Measurements from ENCODE around the gene C5orf24. TPM values are rescaled to one million over a fixed set of nuclear protein-coding genes. Genes with fewer than 3 reads are reported as not detected.
A peak's percentile ranks its signal among the peaks of the same experiment; 100 is the strongest.

C5orf24 gene
- total RNA-seq, 1 donor from 2014 or later = 44.9 TPM

- no peak for DNase-seq
- Histone ChIP-seq H3K27ac (no peak overlapping the region), H3K9me3 (no peaks in the 10 kb centered on the region), H3K36me3 (peaks cover 60% of the 10 kb centered on the region), H3K27me3 (no peaks in the 10 kb centered on the region), H3K4me3 (no peak overlapping the region), H3K4me1 (no peaks in the 10 kb centered on the region)
- no peak for ATAC-seq
- intact Hi-C loops (cut with DNase I) = no loop called here
- TF ChIP-seq, protein P1, sequence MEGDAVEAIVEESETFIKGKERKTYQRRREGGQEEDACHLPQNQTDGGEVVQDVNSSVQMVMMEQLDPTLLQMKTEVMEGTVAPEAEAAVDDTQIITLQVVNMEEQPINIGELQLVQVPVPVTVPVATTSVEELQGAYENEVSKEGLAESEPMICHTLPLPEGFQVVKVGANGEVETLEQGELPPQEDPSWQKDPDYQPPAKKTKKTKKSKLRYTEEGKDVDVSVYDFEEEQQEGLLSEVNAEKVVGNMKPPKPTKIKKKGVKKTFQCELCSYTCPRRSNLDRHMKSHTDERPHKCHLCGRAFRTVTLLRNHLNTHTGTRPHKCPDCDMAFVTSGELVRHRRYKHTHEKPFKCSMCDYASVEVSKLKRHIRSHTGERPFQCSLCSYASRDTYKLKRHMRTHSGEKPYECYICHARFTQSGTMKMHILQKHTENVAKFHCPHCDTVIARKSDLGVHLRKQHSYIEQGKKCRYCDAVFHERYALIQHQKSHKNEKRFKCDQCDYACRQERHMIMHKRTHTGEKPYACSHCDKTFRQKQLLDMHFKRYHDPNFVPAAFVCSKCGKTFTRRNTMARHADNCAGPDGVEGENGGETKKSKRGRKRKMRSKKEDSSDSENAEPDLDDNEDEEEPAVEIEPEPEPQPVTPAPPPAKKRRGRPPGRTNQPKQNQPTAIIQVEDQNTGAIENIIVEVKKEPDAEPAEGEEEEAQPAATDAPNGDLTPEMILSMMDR (IDR thresholded peaks at IDR 0.05) = no peak
These were observed 46.5 kb downstream of the C5orf24 start for GRCh38 chr5:134892282-134892681.

DNA sequence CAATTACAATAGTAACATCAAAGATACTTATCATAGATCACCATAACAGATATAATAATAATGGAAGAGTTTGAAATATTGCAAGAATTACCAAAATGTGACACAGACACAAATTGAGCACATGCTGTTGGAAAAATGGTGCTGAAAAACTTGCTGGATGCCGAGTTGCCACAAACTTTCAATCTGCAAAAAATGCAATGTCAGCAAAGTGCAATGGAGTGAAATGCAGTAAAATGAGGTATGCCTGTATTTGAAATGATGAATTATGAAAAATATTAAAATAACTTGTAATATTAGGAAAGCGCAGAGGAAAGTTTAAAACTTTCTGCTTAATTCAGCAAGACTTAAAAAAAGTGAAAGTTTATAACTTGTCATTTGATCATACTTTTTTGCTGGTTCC lies 47.2 kb downstream of the C5orf24 start:
- intact Hi-C loops (cut with DNase I) = no loop called here
- Histone ChIP-seq H3K36me3 (peaks cover 59% of the 10 kb centered on the region), H3K27me3 (no peaks in the 10 kb centered on the region), H3K4me1 (no peaks in the 10 kb centered on the region), H3K4me3 (no peak overlapping the region), H3K27ac (no peak overlapping the region), H3K9me3 (no peaks in the 10 kb centered on the region)
- ATAC-seq (no peak), DNase-seq (no peak)
- TF ChIP-seq, protein P1 (IDR thresholded peaks at IDR 0.05) = no peak

GRCh38 chr5:134893748-134894505 lies 48.2 kb downstream of the C5orf24 start:
- intact Hi-C loops (cut with DNase I) = no loop called here
- ATAC-seq = no peak
- TF ChIP-seq, protein P1 (IDR thresholded peaks at IDR 0.05) = no peak

GRCh38 chr5:134902071-134902801 lies 56.5 kb downstream of the C5orf24 start:
- Histone ChIP-seq H3K36me3 (peaks cover 41% of the 10 kb centered on the region), H3K9me3 (no peaks in the 10 kb centered on the region), H3K27me3 (no peaks in the 10 kb centered on the region), H3K4me3 (no peak overlapping the region), H3K4me1 (peaks cover 6% of the 10 kb centered on the region), H3K27ac (no peak overlapping the region)
- DNase-seq (no peak), ATAC-seq (no peak)
- TF ChIP-seq, protein P1 (IDR thresholded peaks at IDR 0.05) = no peak
- intact Hi-C loops (cut with DNase I) = no loop called here

More at GRCh38 chr5:134893748-134894505, 48.2 kb downstream of the C5orf24 start:
- no peaks in the 10 kb centered on the region for H3K4me1 ChIP-seq
- no peak for DNase-seq
- no peak overlapping the region for H3K4me3 ChIP-seq
- H3K36me3 ChIP-seq = peaks cover 58% of the 10 kb centered on the region
- H3K27ac ChIP-seq = no peak overlapping the region
- no peaks in the 10 kb centered on the region for H3K27me3 ChIP-seq
- H3K9me3 ChIP-seq = no peaks in the 10 kb centered on the region

DNA sequence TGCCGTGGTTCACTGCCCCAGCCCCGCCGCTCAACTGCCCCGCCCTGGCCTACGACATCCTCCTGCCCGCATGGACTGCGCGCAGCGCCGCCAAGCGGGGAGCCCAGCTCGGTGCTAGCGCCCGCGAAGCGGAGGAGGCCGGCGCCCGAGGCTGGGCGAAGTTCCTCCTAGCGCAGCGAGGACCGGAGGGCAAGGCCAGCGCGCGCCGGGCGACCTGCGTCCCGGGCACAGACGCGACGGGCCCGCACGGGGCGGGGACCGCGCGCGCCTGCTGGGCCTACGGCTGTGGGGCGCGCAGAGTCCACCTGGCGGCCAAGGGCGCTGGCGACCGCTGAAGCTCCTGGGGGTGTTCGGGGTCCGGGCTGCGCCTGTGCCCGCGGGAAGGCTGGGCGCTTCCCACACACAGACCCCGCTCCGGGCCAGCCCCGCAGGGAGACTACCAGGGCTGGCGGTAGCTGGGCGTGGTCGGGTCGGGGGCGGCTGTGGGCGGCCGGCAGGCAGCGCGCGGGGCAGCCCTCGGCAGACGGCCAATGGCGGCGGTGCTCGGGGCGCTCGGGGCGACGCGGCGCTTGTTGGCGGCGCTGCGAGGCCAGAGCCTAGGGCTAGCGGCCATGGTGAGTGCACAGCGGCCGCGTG lies 59.0 kb downstream of the C5orf24 start, which contains the start of gene PCBD2:
Gene PCBD2 (plus strand): TSS at position 522 of the 636 bp plus-strand sequence. CDS start 9 bp downstream, at position 531.
- H3K4me3 ChIP-seq = peak within 1 kb of the TSS; percentile 78
- H3K9me3 ChIP-seq = no peaks in the 10 kb centered on the region
- TF ChIP-seq, protein P1 (IDR thresholded peaks at IDR 0.05) = peak; percentile 86
- no peaks in the 10 kb centered on the region for H3K27me3 ChIP-seq
- peaks cover 20% of the 10 kb centered on the region for H3K36me3 ChIP-seq
- ATAC-seq (peak; percentile 97), DNase-seq (peak; percentile 98)
- peaks cover 6% of the 10 kb centered on the region for H3K4me1 ChIP-seq
- peak within 1 kb of the TSS; percentile 98 for H3K27ac ChIP-seq
- intact Hi-C loops (cut with DNase I) = no loop called here
